Mucosa of gallbladder (tissue), 1 donor: ENCODE measurements around the gene SORBS2. TPM values are rescaled to one million over a fixed set of nuclear protein-coding genes. Genes with fewer than 3 reads are reported as not detected.
"Not testable (repeated sequence)": the region's sequence is repeated elsewhere in the genome, so short reads cannot be mapped to it uniquely, and the experiment has no call there.

Experiments used
- DNase-seq: peaks from one replicate; pipeline ENCODE4 v3.0.0-alpha.2; 2020; ENCODE audit warnings: low spot score
- total RNA-seq: library from RNA; stranded (reverse); gene quantifications from one replicate; pipeline ENCODE4 v1.2.1, GENCODE V29; 2021
- donor health status: DM: no; HTN: no; CAD: no.

The SORBS2 gene
- 184 TPM for total RNA-seq

GRCh38 chr4:185811509-185812364 lies at the start of gene SORBS2:
Gene SORBS2, minus strand, starts transcription at chr4:185812194. Its CDS starts 121,623 bp downstream, at chr4:185690571.
- DNase-seq, result peak; percentile 62

GRCh38 chr4:185859111-185859510 lies 47.1 kb upstream of the SORBS2 start:
- no peak for DNase-seq

- not testable (repeated sequence) for DNase-seq
Measured at GRCh38 chr4:185857561-185857960, 45.6 kb upstream of the SORBS2 start.

GRCh38 chr4:185853841-185854240 lies 41.8 kb upstream of the SORBS2 start:
- no peak for DNase-seq

- DNase-seq, result no peak
Measured at GRCh38 chr4:185852961-185853360, 41.0 kb upstream of the SORBS2 start.

DNA sequence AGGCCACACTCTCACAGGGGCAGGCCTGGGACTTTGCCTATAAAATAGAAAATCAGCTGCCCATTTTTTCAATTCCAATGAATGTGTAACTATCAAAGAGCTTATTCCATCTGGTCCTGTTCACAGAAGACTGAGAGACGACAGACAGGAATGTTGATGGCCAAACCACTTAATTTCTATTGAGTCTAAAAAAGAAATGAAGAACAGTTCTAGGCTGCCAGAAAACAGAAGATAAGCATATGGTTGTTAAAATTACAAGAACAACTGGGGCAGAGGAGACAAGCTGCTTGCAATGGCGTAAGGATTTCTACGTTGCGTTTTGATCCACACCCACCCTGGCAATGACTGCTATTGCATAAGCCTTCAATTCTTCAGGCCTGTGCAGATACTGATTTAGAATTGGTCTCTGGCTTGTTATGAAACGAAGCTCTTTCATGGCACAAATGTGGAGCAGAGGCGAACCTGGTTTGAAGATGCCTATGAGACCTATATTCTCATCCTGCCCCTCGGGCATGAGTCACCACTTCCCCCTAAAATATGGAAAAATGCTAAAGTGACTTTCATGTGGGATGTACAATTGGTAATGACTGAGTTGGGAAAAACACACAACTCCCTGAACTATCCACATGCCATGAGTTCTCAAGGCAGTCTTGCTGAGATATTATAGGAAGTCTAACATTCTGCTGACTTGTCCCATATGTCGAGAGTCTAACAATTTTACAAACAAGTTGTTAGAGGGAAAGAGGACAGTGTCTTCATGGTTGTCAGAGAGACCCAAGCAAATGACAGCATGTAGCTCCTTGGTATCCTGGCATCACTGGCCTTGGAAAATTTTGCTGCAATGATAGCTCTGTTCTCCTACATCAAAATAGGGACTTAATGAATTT lies 37.9 kb upstream of the SORBS2 start:
- no peak for DNase-seq

DNA sequence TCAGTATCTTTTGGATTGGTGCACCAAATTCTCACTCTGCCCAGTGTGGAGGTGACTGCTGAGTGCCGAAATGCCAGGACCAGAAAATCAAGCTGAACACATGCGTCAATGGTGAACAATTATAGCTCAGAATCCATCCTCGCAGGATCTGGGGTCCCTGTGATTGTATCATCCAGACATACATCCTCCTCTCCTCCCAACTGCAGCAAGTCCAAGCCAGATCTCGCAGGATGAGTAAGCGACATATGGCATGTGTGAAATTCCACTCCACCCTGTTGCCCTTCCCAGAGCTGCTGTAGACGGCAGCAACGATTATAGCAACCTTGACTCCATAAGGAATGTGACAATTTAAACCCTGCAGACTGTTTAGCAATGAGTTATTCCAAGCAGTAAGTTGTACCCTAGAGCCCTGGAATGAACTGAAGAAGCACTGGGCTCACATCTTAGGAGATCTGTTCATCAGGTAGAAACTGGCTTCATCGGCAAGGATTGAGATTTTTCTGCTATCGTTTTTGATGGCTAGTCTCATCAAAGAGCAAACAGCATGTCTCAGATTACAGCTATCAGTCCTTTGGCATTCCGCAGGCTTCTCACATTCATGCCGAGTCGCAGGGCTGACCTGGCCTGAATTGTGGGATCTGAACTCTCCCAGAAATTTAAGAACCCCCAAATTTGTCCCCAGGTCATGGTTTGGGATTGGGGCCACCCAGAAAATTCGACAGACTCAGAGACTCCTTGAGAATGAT lies 35.5 kb upstream of the SORBS2 start:
- DNase-seq, result no peak

DNA sequence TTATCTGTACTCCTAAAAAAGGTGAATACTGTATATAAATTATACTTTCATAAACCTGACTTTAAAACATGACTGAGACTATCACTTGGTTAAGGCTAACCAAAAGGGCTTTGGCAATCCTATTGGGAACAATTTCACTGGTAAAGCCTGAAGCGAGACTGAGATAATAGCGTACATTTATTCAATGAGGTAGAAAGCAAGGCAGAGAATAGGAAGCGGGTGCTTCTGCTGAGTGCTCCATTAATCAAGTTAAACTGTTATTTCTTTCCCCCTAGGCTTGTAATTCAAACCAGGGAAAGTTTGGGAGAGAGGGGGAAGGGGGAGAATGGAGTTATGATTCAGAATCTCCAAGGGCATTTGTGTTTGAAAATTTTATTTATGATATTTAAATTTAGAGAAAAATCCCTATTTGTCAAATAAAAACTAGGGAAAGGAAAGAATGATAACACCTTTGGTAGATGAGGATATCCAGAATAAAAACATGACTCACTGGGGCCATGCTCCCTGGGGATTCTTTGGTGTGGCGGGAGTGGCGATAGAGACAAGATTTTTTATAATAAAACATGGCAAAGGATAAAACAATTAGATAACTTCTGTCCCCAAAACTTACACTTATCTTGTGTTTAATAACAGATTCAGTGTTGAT lies 34.6 kb upstream of the SORBS2 start:
- no peak for DNase-seq

DNA sequence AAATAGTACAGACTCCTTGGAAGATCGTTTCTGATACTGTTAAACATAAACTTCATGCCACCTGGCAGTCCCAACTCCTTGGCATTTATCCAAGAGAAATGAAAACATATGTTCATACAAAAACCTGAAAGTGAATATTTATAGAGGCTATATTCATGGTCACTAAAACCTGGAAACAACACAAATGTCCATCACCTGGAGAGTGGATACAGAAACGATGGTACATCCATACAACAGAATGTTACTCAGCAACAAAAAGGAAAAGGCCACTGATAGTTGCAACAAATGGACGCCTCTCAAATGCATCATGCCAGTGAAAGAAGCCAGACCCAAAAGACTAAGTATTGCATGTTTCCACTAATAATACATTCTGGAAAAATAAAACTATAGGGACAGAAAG lies 34.0 kb upstream of the SORBS2 start:
- no peak for DNase-seq

GRCh38 chr4:185841451-185841850 lies 29.5 kb upstream of the SORBS2 start:
- DNase-seq, result no peak

GRCh38 chr4:185840953-185841352 lies 29.0 kb upstream of the SORBS2 start:
- DNase-seq, result no peak

DNA sequence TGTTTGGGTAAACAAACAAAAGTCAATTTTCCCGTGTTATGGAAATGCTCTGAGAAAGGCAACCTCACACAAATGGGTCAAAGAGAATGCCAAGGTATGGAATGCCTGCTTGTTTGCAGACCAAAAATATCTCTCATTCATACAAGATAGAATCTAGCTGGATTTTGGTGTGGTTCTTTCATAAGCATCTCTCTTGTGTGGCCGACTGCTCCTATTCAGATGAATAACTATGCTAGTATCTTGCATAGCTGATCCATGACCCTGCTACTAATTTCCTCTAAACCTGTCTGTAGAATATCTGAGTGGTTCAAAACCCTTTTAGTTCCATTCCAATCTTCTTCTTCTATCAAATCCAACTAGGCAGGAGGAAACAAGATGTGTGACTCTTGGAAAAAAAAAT lies 28.2 kb upstream of the SORBS2 start:
- no peak for DNase-seq

DNA sequence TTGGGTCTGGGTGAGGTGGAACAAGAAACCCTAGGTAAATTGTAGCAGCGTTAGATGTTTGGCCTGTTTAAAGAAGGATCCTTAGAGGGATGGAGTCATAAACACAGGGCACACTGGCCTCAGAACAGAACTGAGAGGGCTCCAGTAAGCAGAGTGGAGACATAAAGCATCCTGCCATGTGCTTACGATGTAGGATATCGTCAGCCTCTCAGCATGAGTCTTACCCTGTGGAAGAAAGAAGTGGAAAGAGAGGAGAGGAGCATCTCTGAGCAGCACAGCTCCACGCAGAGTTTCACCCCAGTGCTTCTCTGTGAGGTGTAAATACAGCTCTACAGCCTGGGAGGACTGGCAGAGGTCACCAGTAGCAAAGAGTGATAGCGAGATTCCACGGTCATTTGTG lies 27.8 kb upstream of the SORBS2 start:
- DNase-seq, result no peak

DNA sequence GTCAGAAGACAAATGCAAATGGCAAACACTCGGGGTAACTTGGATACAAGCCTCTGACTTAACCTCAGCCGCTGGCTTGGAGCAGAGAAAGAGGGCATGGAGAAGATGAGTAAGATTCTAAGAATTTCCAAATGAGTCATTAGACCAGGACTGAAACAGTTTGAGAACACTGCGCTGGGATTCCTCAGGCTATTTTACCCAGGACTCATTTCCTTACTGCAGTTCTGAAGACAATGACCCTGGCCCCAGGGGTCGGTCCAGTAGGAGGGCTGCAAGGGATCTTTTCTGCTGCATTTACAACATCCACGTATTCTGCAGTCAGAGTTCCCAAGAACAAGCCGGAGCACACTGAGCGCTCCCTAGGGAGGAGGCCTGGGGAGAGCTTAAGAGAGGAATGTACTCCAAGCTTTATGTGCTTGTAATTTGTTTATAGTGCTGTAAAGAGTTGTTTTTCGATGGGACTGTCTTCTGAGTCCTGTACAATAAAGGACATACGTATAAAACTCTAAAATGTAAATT lies 27.3 kb upstream of the SORBS2 start:
- peak; percentile 55 for DNase-seq

DNA sequence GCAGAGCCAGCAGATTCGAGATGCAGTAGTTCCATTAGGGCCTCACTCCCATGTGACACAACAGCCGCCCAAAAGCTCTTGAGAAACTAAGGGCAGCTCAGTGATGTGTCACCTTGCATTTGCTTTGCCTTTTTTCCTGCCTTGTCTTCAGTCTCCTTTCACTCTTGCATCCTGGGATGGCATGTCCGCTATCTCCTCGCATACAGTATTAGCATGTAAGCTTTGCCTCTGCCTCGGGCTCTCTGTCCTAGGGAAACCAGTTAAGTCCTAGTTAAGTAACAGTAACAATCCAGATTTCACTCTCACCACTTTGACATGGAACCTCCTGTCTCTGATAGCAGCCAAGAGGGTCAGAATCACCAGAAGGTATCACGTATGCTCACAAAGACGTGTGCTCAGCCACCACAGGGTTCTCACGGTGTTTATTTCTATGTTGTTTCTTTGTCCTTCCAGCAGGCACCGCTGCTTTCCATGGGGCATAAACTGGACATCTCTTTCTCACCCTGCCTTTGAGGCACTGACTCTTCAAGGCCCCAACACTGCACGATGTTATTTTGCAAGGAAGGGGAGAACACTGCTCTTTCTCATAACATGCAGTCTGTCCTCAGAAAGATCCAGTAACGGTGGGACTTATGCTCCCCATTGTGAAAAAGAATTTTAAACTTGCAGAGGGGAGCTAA lies 26.7 kb upstream of the SORBS2 start:
- no peak for DNase-seq

DNA sequence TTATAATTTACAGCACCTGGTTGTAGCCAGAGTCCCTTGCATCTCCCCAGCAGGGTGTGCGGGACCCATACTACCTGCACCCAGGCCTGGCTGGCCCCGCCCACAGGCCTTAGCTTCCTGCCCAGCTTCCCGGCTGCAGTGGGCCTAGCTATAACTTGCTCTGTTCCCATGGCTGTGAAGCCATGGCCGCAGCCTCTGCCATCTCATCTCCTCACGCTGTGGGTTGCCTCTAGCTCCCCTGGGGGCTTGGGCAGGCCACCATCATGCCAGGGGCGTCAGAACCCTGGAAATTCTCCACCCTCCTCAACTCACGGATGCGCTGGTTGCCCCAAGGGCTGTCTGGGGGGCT lies 26.1 kb upstream of the SORBS2 start:
- no peak for DNase-seq

- DNase-seq, result no peak
Measured at GRCh38 chr4:185837415-185838103, 25.6 kb upstream of the SORBS2 start.

- DNase-seq, result no peak
Measured at GRCh38 chr4:185836241-185837084, 24.5 kb upstream of the SORBS2 start.

GRCh38 chr4:185835814-185836213 lies 23.8 kb upstream of the SORBS2 start:
- DNase-seq, result no peak
